Activated CD8-positive, alpha-beta memory T cell treated with anti-CD3 and anti-CD28 coated beads, Interleukin-2, amount 50 U/mL, for 1 hour (primary cell): ENCODE measurements around the gene FRMD4A.
"Not testable (repeated sequence)": the region's sequence is repeated elsewhere in the genome, so short reads cannot be mapped to it uniquely, and the experiment has no call there.

ENCODE experiments used
- DNase-seq: peaks from one replicate; pipeline ENCODE4 v3.0.0-alpha.2; 2020; ENCODE audit errors: extremely low read depth

The FRMD4A gene

DNA sequence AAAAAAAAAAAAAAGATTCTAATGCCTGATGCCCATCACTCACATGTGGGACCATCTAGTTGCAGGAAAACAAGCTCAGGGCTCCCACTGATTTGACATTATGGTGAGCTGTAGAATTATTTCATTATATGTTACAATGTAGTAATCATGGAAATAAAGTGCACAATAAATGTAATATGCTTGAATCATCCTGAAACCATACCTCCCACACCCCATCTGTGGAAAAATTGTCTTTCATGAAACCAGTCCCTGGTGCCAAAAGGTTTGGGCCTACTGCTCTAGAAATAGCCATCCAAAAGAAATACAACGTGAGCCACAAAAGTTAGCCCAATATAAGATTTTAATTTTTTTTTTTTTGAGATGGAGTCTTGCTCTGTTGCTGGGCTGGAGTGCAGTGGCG is 478.8 kb downstream of the FRMD4A start:
- DNase-seq, result no peak

DNA sequence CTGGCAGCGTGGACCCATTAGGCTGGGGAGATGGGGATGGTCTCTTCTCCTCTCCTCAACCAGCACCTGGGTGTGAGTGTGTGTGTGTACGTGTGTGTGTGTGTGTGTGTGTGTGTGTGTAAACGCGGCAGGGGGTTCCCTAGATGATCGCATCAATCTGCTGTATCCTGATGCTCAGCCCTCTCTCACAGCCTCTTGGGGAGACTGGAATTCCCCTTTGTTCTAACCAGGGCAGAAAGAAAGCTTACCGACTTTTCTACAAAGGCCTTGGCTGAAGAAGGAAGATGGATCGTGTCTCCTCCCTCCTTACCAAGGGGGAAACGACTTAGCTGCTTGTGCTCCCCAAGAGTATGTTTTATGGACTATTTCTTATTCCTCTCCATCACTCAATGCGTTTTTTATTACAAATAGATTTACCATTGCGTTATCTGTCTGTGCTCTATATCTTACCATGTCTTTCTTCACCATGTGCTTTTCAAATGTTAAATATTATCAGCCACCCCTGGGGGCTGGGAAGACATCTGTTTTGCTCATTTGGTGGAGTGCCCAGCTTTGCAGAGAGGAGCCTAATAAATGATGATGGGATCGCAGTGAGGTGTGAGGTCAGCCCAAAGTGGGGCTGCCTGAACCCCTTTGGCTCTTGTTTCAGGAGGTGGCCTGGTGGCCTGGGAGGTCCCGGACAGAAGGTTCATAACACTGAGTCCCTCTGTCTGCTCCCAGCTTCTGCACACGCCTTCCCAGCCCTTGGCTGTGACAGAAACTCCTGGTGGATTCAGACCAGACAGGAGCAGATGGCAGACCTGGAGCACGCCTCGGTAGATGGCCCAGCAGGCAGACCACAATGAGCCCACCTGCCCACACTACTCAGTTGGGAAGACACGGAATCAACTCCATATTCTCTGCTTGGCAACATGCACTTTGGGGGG is 481.9 kb downstream of the FRMD4A start:
- no peak for DNase-seq

DNA sequence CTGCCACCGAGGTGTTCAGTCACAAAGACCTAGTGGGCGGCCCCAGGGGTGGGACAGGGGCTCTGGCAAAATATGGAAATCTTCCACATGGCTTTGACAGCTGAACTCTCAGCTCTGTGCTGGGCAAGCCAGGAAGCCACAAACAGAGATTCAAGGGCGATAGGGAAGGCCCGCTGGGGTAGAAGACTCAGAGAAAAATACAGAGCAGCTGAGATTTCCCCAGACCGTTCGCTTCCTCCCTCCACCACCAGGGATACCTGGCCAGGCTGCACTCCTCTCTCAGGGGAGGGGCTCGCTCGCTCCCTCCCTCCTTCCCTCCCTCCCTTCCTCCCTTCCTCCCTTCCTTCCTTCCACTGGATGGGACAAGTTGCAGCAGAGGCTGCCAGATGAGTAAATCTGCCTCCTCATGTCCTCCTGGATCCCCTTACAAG is 483.5 kb downstream of the FRMD4A start:
- DNase-seq, result no peak

DNA sequence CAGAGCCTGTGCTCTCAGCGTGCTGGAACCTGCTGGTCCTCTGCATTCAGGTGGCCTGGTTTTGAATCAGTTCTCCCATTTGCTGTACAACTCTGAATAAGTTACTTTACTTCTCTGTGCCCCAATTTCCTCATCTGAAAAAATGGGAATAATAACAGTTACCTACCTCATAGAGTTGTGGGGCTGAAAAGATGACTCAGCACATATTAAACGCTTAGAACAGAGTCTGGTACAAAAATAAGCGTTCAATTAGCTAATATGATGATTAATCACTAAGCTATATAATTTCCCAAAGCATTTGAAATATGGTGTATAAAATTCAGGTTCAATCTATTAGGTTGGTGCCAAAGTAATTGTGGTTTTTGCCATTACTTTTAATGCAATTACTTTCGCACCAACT is 484.8 kb downstream of the FRMD4A start:
- no peak for DNase-seq

DNA sequence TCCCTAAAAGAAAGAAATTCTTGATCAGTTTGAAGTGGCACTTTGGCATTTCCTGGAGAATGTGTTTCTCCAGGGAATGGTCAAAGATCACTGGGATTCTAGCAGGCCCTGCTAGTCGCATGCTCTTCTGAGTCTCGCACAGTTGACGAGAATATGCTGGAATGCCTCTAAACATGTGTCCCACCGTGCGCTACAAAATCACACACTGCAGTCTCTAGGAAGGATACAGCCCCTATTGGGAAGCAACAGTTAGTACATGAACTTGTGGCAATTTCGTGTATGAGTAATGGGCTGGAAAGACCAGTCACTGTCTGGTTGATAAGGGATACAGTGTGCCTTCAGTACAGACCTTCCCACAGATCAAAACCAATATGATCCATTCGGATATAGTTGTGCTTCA is 486.1 kb downstream of the FRMD4A start:
- no peak for DNase-seq

DNA sequence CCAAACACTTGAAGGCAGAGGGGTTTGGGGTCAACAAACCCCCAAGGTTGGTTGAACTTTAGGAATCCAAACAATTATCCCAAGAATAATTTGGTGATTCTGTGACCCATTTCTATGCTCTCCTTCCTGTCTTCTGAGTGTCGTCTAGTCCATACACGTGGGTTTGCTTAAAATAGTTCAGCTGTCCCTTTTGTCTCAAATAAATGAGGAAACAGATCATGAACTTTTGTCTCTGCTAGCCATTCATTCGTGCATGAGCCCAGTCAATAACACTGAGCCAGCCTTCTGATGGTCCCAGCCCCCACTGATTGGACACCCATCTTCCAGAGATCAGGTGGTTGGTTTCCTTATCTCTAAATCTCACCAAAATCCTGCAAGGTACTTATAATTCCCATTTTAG is 488.6 kb downstream of the FRMD4A start:
- DNase-seq, result no peak

DNA sequence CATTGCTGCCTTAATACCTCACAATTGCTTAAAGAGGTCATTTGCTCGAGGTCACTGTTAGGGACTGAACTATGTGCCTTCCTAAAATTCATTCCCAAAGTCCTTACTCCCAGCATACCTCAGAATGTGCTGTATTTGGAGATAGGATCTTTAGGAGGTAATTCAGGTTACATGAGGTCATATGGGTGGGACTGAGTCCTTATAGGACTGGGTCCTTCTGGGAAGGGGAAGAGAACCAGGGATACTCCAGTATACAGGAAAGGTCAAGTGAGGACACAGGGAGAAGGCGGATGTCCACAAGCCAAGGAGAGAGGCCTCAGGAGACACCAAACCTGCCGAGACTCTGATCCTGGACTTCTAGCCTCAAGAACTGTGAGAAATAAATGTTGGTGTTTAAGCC is 490.7 kb downstream of the FRMD4A start:
- DNase-seq, result no peak

DNA sequence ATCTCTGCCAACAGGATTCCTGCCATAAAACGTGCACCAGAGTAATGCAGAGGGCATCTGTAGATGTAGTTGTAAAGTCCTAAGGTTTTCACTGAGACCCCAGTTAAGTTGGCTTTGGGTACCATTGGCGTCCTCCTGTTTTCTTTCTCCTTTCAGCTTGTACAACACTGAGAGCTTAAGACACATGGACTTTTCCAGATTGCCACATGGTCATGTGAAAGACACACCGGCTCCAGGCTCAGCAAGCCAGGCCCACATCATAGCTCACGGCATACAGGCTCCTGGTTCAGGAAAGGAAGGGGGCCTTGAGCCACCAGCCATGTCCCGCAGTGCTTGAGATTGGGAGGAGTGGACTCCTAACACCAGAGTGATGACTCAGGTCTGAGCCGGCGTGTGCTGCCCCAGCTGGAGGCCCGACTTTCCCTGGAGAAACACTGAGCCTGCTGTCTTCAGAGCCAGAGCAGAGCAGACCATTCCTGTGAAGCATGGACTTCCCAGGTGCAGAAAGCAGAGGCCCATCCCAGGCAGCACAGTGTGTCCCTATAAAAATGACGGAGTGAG is 491.2 kb downstream of the FRMD4A start:
- no peak for DNase-seq

DNA sequence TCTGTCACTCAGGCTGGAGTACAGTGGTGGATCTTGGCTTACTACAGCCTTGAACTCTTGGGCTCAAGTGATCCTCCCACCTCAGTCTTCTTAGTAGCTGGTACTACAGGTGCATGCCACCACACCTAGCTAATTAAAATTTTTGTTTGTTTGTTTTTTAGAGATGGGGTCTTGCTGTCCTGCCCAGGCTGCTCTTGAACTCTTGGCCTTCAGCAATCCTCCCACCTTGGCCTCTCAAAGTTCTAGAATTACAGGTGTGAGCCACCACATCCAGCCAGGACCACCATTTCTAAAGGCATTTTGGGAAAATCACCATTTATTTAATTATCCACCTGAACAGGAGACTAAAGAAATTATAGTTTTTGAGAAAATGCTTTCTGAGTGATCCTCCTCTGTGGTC is 491.7 kb downstream of the FRMD4A start:
- no peak for DNase-seq

DNA sequence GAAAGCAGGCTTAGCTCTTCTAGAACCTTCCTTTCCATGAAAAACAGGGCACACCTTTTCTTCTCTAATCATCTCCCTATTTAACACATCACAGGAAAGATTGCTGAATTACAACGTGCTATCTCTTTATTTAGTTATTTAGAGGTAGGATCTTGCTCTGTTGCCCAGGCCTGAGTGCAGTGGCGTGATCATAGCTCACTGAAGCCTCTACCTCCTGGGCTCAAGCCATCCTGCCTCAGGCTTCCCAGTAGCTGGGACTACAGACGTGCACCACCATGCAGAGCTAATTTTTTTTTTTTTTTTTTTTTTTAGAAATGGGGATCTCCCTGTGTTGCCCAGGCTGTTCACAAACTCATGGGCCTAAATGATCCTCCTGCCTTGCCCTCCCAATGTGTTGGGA is 492.8 kb downstream of the FRMD4A start:
- no peak for DNase-seq

DNA sequence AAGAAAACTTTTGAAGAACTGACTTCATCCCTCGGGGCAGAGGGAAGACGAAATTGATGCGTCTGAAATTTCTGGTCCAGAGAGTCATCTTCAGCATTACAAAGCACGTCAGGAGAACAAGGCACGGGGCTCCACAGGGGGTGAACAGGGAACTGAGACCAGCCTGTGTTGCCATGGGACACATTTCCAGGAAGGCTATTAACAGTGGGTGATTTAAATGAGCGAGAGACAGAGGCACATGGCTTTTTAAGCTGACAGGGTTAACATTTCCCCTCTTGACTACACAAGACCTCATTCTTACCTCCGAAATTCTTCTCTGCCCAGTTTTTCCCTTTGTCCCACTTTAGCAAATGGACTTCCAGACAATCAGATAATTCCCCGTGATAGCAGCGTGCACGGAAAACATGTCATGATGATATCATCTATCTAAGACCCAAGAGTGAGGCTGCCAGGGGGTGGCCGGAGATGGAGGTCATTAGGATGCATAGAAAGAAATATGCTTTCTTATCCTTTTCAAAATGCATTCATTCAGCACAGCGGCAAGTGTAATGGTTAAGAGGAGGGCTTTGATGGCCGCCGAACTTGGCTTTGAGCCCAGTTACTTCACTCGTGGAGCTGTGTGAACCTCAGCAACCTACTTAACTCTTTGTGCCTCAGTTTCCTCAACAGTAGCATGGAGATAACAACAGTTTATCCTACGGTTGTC is 496.0 kb downstream of the FRMD4A start:
- no peak for DNase-seq

DNA sequence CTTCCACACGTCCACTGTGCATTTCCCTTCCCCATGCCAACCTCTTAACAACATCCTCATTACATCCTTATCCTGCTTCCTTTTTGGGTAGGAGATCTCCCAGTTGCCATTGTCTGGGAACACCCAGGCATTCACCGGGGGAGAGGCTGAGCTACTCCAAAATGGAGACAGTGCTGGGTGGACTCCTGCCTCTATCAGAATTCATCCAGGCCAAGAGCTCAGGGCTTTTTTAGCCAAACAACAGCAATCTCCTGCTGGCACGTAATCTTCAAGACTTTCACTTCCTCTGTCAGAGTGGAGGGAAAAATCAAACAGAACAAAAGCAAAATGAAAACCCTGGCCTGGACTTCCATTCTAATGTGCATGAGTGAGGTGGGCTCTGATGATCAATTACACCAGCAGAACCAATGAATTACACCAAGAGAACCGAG is 499.0 kb downstream of the FRMD4A start:
- no peak for DNase-seq

DNA sequence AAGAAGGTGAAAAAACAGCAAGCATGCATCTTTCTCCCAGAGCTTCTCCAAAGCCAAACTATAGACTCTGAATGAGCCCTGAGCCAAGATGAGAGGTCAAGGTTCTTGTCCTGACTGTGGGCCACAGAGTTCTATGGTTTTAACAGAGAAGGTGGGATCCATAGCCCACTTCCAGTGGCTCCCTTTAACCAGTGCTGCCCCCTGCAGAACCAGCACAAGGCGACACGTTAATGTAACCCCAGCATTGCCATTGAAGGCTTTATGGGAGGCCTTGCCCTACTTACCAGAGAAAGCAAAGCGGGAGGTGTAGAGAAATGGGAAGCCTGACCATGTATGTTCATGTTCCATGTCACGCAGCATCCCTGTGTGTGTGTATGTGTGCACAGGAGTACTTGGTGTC is 500.3 kb downstream of the FRMD4A start:
- DNase-seq, result no peak

DNA sequence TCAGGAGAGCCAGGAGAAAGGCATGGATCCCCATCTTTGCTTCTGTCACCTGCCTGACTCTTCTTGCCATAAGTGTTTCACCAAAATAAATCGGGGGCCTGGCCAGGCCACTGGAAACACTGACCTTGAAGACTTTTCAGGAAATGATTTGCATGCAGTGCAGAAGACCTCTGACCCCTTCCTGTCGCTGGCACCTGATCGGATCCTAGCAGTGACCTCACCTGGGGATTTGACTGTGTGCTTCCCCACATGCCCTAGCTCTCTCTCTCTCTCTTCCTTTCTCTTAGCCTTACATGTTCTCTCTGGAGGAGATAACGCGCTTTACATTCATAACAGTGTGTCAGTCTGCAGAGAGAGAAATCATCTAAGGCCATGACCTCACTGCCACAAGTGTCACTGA is 500.9 kb downstream of the FRMD4A start:
- no peak for DNase-seq

DNA sequence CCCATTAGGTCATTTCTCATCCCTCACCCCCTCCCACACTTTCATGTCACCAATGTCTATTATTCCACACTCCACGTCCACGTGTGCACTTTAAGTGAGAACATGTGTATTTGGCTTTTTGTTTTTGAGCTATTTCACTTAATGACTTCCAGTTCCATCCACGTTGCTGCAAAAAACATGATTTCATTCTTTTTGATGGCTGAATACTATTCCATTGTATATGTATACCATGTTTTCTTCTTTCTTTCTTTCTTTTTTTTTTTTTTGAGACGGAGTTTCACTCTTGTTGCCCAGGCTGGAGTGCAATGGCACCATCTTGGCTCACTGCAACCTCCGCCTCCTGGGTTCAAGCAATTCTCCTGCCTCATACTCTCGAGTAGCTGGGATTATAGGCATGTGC is 502.4 kb downstream of the FRMD4A start:
- not testable (repeated sequence) for DNase-seq

DNA sequence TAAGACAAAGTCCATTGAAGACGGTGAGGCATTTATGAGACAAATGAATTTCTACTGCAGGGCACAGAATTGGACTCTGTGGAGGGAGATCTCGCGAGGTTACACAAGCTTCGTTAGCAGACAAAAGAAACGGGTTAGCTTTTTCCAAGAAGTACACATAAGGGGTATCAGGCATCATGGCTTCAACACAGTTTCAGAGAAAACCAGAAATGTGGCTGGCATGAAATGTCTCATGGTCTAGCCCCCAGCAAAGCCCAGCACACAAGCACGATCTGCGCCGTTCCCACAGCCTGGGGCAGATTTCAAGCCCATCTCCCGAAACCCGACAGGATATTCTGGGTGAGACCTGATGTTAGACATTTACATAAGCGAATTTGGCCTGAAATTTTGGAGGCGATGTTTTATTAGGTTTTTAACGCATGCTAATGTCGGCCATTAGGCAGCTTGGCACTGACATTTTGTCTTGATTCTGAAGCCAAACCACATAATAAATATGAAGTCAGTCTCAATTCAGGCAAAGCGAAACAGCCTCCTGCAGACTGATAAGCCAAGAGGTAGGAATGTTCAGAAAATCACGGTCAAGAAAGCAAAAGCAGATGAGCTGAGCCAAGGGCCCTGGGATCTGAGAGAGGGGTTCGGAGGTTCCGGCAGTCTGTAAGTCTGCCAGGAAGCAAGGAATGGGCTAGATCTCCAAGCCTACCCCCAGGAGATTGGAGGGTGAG is 503.5 kb downstream of the FRMD4A start:
- no peak for DNase-seq

DNA sequence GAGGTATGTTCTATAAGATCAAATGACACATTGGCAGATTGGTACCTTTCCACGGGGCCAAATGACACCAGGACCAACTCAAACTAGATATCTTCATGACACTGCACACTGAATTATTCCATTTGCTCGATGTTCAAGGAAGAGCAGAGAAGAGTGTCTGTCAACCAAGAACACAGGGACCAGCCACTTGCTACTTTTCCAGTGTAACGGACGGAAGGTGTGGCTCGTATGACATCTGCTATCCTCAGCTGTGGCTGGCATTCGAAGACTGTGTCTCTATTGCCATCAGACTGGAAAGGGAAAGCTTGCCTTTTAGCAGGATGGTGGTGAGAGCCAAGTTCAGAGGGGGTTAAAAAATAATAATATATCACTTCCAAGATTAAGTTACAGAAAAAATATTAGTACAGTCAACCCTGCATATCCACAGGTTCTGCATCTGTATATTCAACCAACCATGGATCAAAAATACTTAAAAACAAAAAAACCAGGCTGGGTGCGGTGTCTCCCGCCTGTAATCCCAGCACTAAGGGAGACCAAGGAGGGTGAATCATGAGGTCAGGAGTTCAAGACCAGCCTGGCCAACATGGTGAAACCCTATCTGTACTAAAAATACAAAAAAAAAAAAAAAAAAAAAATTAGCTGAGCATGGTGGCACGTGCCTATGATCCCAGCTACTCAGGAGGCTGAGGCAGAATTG is 506.9 kb downstream of the FRMD4A start:
- DNase-seq, result no peak

DNA sequence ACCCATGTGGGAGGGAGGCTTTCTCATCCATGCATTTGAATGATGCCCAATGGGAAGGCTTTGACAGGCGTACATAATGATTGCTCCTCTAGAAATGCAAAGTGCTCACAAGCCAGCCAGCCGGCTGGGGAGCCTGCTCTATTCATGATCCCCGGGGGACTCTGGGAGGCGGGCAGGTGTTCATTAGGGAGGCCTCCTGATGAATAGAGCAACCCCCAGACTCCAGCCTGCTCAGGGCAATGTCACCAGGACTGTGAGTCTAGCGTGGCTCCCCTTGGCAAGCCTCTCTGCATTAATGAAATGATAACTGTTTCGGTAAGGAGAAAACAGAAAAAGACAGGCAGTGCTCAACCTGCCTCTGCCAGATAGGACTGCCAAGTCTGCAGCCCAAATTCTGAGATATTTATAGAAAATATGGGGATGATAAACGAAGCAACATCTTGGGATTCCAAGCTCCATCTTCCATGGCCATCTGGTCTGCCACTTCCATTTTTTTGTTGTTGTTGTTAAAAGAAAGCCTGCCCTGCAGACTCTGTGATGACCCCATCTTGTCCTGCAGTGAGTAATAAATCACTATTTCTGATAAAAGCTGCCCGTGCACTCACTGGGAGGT is 507.5 kb downstream of the FRMD4A start:
- no peak for DNase-seq

DNA sequence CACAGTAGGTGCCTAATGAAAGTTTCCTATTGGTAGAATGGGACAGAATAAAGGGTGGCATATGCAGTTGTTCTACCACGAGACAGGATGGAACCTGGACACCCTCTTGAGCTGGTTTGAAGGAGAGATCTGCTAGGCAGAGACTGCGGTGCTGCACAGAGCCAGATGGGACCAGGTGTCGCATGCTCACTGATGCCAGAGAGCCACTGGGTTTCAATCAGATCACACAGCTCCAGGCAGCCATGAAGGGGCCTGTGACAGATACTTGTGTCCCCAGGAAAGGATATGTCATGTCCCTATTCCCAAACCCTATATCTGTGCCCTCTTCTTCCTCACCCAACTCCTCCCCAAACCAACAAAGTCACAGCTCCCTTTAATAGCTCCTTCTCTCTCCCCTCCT is 508.2 kb downstream of the FRMD4A start:
- DNase-seq, result no peak

DNA sequence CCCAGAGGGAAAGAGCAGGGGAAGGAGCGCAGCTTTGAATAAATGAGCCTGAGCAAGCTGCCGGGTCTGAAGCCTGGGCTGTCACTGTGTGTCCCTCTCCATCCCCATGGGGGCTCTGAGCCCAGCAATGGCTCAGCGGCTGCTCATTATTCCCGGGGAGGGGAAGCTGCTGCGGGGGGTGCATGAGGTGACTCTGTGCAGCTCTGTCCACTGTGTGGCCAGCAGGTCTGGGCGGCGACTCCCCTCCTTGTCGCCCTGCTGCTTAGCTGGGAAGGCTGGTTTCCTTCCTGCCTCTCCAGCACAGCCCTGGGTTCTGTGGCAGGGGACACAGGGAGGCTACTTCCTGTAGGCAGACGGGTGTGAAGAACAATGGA is 509.8 kb downstream of the FRMD4A start:
- DNase-seq, result no peak
